ENCODE results near the gene AHRR. TPM values are rescaled to one million over a fixed set of nuclear protein-coding genes. Genes with fewer than 3 reads are reported as not detected.
A peak's percentile ranks its signal among the peaks of the same experiment; 100 is the strongest.

Gene AHRR
- total and polyA plus RNA-seq, 2 experiments from 2014 or later = 0.27 to 1.8 TPM

- ATAC-seq (peak; percentile 55), DNase-seq (ENCODE audit: low spot score) (no peak)
- H3K9me2 ChIP-seq (ENCODE audit: insufficient read depth) = no peaks in the 10 kb centered on the region
- peak in 1 of 2 experiments; percentile 35; a peak in 2 of 4 replicates for TF ChIP-seq CTCF (conservative IDR thresholded peaks at IDR 0.05; ENCODE audit: low read depth in 2 of 2)
- no peak for TF ChIP-seq ZNF331 (CRISPR knock-in tag; IDR thresholded peaks at IDR 0.05; ENCODE audit: low read depth)
- Mint-ChIP-seq H3K36me3 (ENCODE audit: low read depth) (peaks cover 61% of the 10 kb centered on the region), H3K4me3 (no peak overlapping the region), H3K27ac (peak overlapping the region; percentile 56; the same call in 1 of the 2 replicates), H3K27me3 (ENCODE audit: insufficient read depth, low read depth, poor library complexity) (no peaks in the 10 kb centered on the region), H3K9me3 (no peaks in the 10 kb centered on the region), H3K4me1 (peaks cover 14% of the 10 kb centered on the region)
- H3K4me1 ChIP-seq (ENCODE audit: insufficient read depth) = peaks cover 4% of the 10 kb centered on the region
- peaks cover 30% of the 10 kb centered on the region for H3K79me2 ChIP-seq (replicated peaks; ENCODE audit: insufficient read depth)
- no peaks in the 10 kb centered on the region for H3F3A ChIP-seq (replicated peaks; ENCODE audit: low read depth)
- H2AFZ ChIP-seq = no peak overlapping the region
- H3K27me3 ChIP-seq (ENCODE audit: insufficient read depth) = no peaks in the 10 kb centered on the region
- no peak overlapping the region for H3K4me3 ChIP-seq
- H3K36me3 ChIP-seq (ENCODE audit: insufficient read depth) = peaks cover 18% of the 10 kb centered on the region
- peaks cover 4% of the 10 kb centered on the region; the same call in 1 of the 2 replicates for H4K20me1 ChIP-seq (replicated peaks; ENCODE audit: insufficient read depth)
- H3K27ac ChIP-seq (ENCODE audit: low read depth) = no peak overlapping the region
- no peak overlapping the region for H3K4me2 ChIP-seq
Observed at GRCh38 chr5:453725-454481, 132.4 kb downstream of the AHRR start.

GRCh38 chr5:454936-455335 is 133.4 kb downstream of the AHRR start:
- H3K27ac Mint-ChIP-seq = peak overlapping the region; percentile 60; the same call in 1 of the 2 replicates
- no peak overlapping the region for H3K4me3 Mint-ChIP-seq
- H3K36me3 ChIP-seq (ENCODE audit: insufficient read depth) = peaks cover 9% of the 10 kb centered on the region
- H3K27me3 ChIP-seq (ENCODE audit: insufficient read depth) = no peaks in the 10 kb centered on the region
- peaks cover 59% of the 10 kb centered on the region for H3K36me3 Mint-ChIP-seq (ENCODE audit: low read depth)
- H3K9me3 Mint-ChIP-seq = no peaks in the 10 kb centered on the region
- peaks cover 30% of the 10 kb centered on the region for H3K79me2 ChIP-seq (replicated peaks; ENCODE audit: insufficient read depth)
- H3K4me2 ChIP-seq = no peak overlapping the region
- H3K4me1 Mint-ChIP-seq = peaks cover 14% of the 10 kb centered on the region
- ATAC-seq = peak; percentile 69
- no peaks in the 10 kb centered on the region for H3K9me2 ChIP-seq (ENCODE audit: insufficient read depth)
- peak; percentile 39 for DNase-seq (ENCODE audit: low spot score)
- H3K4me3 ChIP-seq = no peak overlapping the region
- TF ChIP-seq CTCF (conservative IDR thresholded peaks at IDR 0.05; ENCODE audit: low read depth in 2 of 2) (peak in 1 of 2 experiments; percentile 20; a peak in 2 of 4 replicates), EZH2phosphoT487 (IDR thresholded peaks at IDR 0.05; ENCODE audit: unreplicated experiment) (no peak)
- H2AFZ ChIP-seq = no peak overlapping the region
- peaks cover 4% of the 10 kb centered on the region for H3K4me1 ChIP-seq (ENCODE audit: insufficient read depth)
- no peak overlapping the region; the same call in 1 of the 2 replicates for H3K27ac ChIP-seq (ENCODE audit: low read depth)
- no peaks in the 10 kb centered on the region for H3K27me3 Mint-ChIP-seq (ENCODE audit: insufficient read depth, low read depth, poor library complexity)
- H3F3A ChIP-seq (replicated peaks; ENCODE audit: low read depth) = no peaks in the 10 kb centered on the region
- H4K20me1 ChIP-seq (replicated peaks; ENCODE audit: insufficient read depth) = no peaks in the 10 kb centered on the region

GRCh38 chr5:455806-456205 is 134.3 kb downstream of the AHRR start:
- ATAC-seq (no peak), DNase-seq (ENCODE audit: low spot score) (no peak)
- Mint-ChIP-seq H3K4me3 (no peak overlapping the region), H3K27ac (no peak overlapping the region), H3K9me3 (no peaks in the 10 kb centered on the region), H3K27me3 (ENCODE audit: insufficient read depth, low read depth, poor library complexity) (no peaks in the 10 kb centered on the region), H3K36me3 (ENCODE audit: low read depth) (peaks cover 58% of the 10 kb centered on the region), H3K4me1 (peaks cover 14% of the 10 kb centered on the region)
- Histone ChIP-seq H3K4me2 (no peak overlapping the region), H3K27ac (ENCODE audit: low read depth) (no peak overlapping the region), H4K20me1 (replicated peaks; ENCODE audit: insufficient read depth) (no peaks in the 10 kb centered on the region), H3K79me2 (replicated peaks; ENCODE audit: insufficient read depth) (peaks cover 30% of the 10 kb centered on the region), H3K9me2 (ENCODE audit: insufficient read depth) (no peaks in the 10 kb centered on the region), H2AFZ (no peak overlapping the region), H3K36me3 (ENCODE audit: insufficient read depth) (peaks cover 7% of the 10 kb centered on the region; the same call in 1 of the 2 replicates), H3K27me3 (ENCODE audit: insufficient read depth) (no peaks in the 10 kb centered on the region), H3K4me3 (no peak overlapping the region), H3K4me1 (ENCODE audit: insufficient read depth) (peaks cover 4% of the 10 kb centered on the region), H3F3A (replicated peaks; ENCODE audit: low read depth) (no peaks in the 10 kb centered on the region)
- no peak for TF ChIP-seq REST (IDR thresholded peaks at IDR 0.05; ENCODE audit: unreplicated experiment)
- TF ChIP-seq ETS1 (IDR thresholded peaks at IDR 0.05) = no peak
